ENCODE results near the gene MATN1.
"Not testable (repeated sequence)": the region's sequence is repeated elsewhere in the genome, so short reads cannot be mapped to it uniquely, and the experiment has no call there.

Gene MATN1

GRCh38 chr1:30723331-30723755 is at the start of gene MATN1:
MATN1 (minus strand) TSS chr1:30723585; CDS start chr1:30723551, 34 bp downstream.
- DNase-seq, result no peak

- no peak for DNase-seq
Observed at GRCh38 chr1:30771005-30771404, 47.6 kb upstream of the MATN1 start.

GRCh38 chr1:30770150-30770549 is 46.8 kb upstream of the MATN1 start:
- no peak for DNase-seq

- DNase-seq, result no peak
Observed at GRCh38 chr1:30768830-30769718, 45.7 kb upstream of the MATN1 start.

GRCh38 chr1:30768159-30768829 is 44.9 kb upstream of the MATN1 start:
- no peak for DNase-seq

GRCh38 chr1:30766948-30767347 is 43.6 kb upstream of the MATN1 start:
- DNase-seq, result not testable (repeated sequence)

- DNase-seq, result peak in 1 of 2 experiments; percentile 51
Observed at GRCh38 chr1:30765556-30766434, 42.4 kb upstream of the MATN1 start.

- no peak for DNase-seq
Observed at GRCh38 chr1:30764939-30765555, 41.7 kb upstream of the MATN1 start.

GRCh38 chr1:30764396-30764795 is 41.0 kb upstream of the MATN1 start:
- no peak for DNase-seq

GRCh38 chr1:30763651-30764248 is 40.4 kb upstream of the MATN1 start:
- no peak for DNase-seq

- no peak for DNase-seq
Observed at GRCh38 chr1:30762930-30763650, 39.7 kb upstream of the MATN1 start.

- no peak for DNase-seq
Observed at GRCh38 chr1:30762152-30762929, 39.0 kb upstream of the MATN1 start.

GRCh38 chr1:30761381-30762151 is 38.2 kb upstream of the MATN1 start:
- DNase-seq, result no peak

- no peak for DNase-seq
Observed at GRCh38 chr1:30760596-30761324, 37.4 kb upstream of the MATN1 start.

GRCh38 chr1:30759718-30760281 is 36.4 kb upstream of the MATN1 start:
- peak; percentile 48 to 49 for DNase-seq

GRCh38 chr1:30758785-30759380 is 35.5 kb upstream of the MATN1 start:
- DNase-seq, result no peak

GRCh38 chr1:30758121-30758688 is 34.8 kb upstream of the MATN1 start:
- DNase-seq, result no peak
